WTC11 (cell line): ENCODE results near the gene TEDC2. TPM values are rescaled to one million over a fixed set of nuclear protein-coding genes. Genes with fewer than 3 reads are reported as not detected.

Experiments
- AFF4 ChIP-seq: sonication (generic); formaldehyde crosslinking; IDR thresholded peaks from 2 replicates; pipeline ENCODE4 v1.8.1; 2023; ENCODE audit warnings: mild to moderate bottlenecking, missing genetic modification reagents, borderline replicate concordance
- CDX4 ChIP-seq: fragments of 250-450 bp; sonication (Bioruptor Pico); IDR thresholded peaks from 2 replicates; pipeline ENCODE4 v1.9.0; 2021; ENCODE audit warnings: moderate library complexity, mild to moderate bottlenecking, inconsistent platforms, borderline replicate concordance
- CTCF ChIP-seq: fragments of 200-600 bp; IDR thresholded peaks from 2 replicates; pipeline ENCODE4 v1.8.0; 2022; ENCODE audit warnings: antibody characterized with exemption
- E2F1 ChIP-seq: sonication (generic); formaldehyde crosslinking; IDR thresholded peaks from 2 replicates; pipeline ENCODE4 v1.8.0; 2022; ENCODE audit warnings: mild to moderate bottlenecking, missing genetic modification reagents
- ETV6 ChIP-seq: sonication (generic); formaldehyde crosslinking; IDR thresholded peaks from 2 replicates; pipeline ENCODE4 v1.8.1; 2022; ENCODE audit warnings: mild to moderate bottlenecking, missing genetic modification reagents
- FOXP1 ChIP-seq: sonication (generic); formaldehyde crosslinking; IDR thresholded peaks from 2 replicates; pipeline ENCODE4 v1.8.0; 2022; ENCODE audit warnings: missing genetic modification reagents, mild to moderate bottlenecking, moderate library complexity, borderline replicate concordance
- GABPB1 ChIP-seq: sonication (generic); formaldehyde crosslinking; IDR thresholded peaks from 2 replicates; pipeline ENCODE4 v1.8.1; 2023; ENCODE audit warnings: mild to moderate bottlenecking, missing genetic modification reagents
- GTF2I ChIP-seq: fragments of 250-450 bp; sonication (Bioruptor Pico); conservative IDR thresholded peaks from 2 replicates; pipeline ENCODE4 v1.4.0; 2021; ENCODE audit warnings: mild to moderate bottlenecking
- HMGA2 ChIP-seq: fragments of 250-450 bp; sonication (Bioruptor Pico); IDR thresholded peaks from 2 replicates; pipeline ENCODE4 v1.4.0; 2021; ENCODE audit warnings: mild to moderate bottlenecking, moderate library complexity
- IRF2 ChIP-seq: sonication (generic); formaldehyde crosslinking; IDR thresholded peaks from 2 replicates; pipeline ENCODE4 v1.8.0; 2022; ENCODE audit warnings: low read depth, missing genetic modification reagents, borderline replicate concordance
- MXD4 ChIP-seq: fragments of 250-450 bp; sonication (Bioruptor Pico); IDR thresholded peaks from 2 replicates; pipeline ENCODE4 v1.8.0; 2021; ENCODE audit warnings: mild to moderate bottlenecking, moderate library complexity, borderline replicate concordance
- MYBL2 ChIP-seq: sonication (generic); formaldehyde crosslinking; IDR thresholded peaks from 2 replicates; pipeline ENCODE4 v1.8.1; 2023; ENCODE audit warnings: mild to moderate bottlenecking, moderate library complexity, missing genetic modification reagents
- NR2C2 ChIP-seq: sonication (generic); formaldehyde crosslinking; IDR thresholded peaks from 2 replicates; pipeline ENCODE4 v1.8.0; 2022; ENCODE audit warnings: mild to moderate bottlenecking, missing genetic modification reagents
- OVOL2 ChIP-seq: fragments of 250-450 bp; sonication (Bioruptor Pico); IDR thresholded peaks from 2 replicates; pipeline ENCODE4 v1.9.0; 2021; ENCODE audit warnings: mild to moderate bottlenecking, borderline replicate concordance
- SMAD4 ChIP-seq: sonication (generic); formaldehyde crosslinking; IDR thresholded peaks from 2 replicates; pipeline ENCODE4 v1.8.0; 2022; ENCODE audit warnings: mild to moderate bottlenecking, missing genetic modification reagents
- TEAD4 ChIP-seq: sonication (generic); formaldehyde crosslinking; IDR thresholded peaks from 2 replicates; pipeline ENCODE4 v1.8.0; 2022; ENCODE audit warnings: mild to moderate bottlenecking, missing genetic modification reagents
- TP53 ChIP-seq: sonication (generic); formaldehyde crosslinking; IDR thresholded peaks from 2 replicates; pipeline ENCODE4 v1.8.1; 2023; ENCODE audit warnings: mild to moderate bottlenecking, missing genetic modification reagents
- ZNF219 ChIP-seq: sonication (generic); formaldehyde crosslinking; IDR thresholded peaks from 2 replicates; pipeline ENCODE4 v1.8.0; 2023; ENCODE audit warnings: missing genetic modification reagents, mild to moderate bottlenecking, borderline replicate concordance
- ZNF317 ChIP-seq: sonication (generic); formaldehyde crosslinking; IDR thresholded peaks from 2 replicates; pipeline ENCODE4 v1.8.1; 2023; ENCODE audit warnings: low read depth, mild to moderate bottlenecking, moderate library complexity, missing genetic modification reagents, borderline replicate concordance
- ZNF416 ChIP-seq: fragments of 250-450 bp; sonication (Bioruptor Pico); IDR thresholded peaks from 2 replicates; pipeline ENCODE4 v1.9.0; 2021; ENCODE audit warnings: mild to moderate bottlenecking, inconsistent platforms
- ZNF425 ChIP-seq: fragments of 250-450 bp; sonication (Bioruptor Pico); conservative IDR thresholded peaks from 2 replicates; pipeline ENCODE4 v1.9.0; 2021; ENCODE audit warnings: mild to moderate bottlenecking
- total RNA-seq: library from RNA; stranded (reverse); gene quantifications from 3 replicates; pipeline ENCODE4 v1.2.3, GENCODE V29; 2021
- TF ChIP-seq, protein P1 (sequence below): sonication (generic); formaldehyde crosslinking; IDR thresholded peaks from 2 replicates; pipeline ENCODE4 v1.8.1; 2022; ENCODE audit warnings: low read depth, mild to moderate bottlenecking, moderate library complexity, missing genetic modification reagents, borderline replicate concordance
- TF ChIP-seq, protein P2 (sequence below): sonication (generic); formaldehyde crosslinking; IDR thresholded peaks from 2 replicates; pipeline ENCODE4 v1.8.1; 2022; ENCODE audit warnings: missing genetic modification reagents, borderline replicate concordance
- TF ChIP-seq, protein P3 (sequence below): sonication (generic); formaldehyde crosslinking; IDR thresholded peaks from 2 replicates; pipeline ENCODE4 v1.8.1; 2023; ENCODE audit warnings: mild to moderate bottlenecking, missing genetic modification reagents, moderate library complexity

Gene TEDC2
- total RNA-seq, 1 experiment from 2014 or later, result 61.6 TPM

DNA sequence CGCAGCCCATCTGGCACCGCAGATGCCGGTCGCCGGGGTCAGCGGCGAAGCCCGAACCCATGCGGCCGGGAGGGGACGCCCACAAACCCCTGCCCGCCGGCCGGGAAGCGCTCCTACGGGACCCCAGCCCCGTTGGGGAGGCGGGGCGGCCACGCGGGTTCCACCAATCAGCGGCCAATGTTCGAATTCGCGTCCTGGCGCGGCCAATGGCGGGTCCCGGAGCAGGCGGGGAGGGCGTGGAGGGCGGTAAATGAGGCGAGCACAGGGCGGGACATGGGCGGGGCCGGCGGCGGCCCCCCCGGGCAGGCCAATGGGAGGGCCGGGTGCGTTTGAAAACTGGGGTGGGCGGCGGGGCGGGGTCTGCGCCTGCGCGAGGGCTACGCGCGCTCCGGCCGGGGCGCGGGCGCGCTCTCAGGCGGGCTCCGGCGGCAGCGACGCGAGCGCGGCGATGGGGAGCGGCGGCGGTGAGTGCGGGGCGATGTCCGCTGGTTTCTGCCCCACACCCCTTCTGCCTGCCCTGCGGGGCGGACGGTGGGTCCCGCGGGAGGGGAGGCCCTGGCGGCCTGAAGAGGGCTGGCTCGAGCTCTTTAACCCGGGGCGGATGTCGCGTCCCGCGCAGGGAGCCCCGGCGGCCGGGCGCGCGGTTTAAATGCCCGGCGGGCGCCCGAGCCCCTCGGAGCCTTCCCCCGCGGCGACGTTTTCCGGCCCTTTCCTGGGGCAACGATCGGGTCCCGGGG lies 30.7 kb upstream of the TEDC2 start, which contains the start of gene CCNF (continued):
- TF ChIP-seq, protein P1, sequence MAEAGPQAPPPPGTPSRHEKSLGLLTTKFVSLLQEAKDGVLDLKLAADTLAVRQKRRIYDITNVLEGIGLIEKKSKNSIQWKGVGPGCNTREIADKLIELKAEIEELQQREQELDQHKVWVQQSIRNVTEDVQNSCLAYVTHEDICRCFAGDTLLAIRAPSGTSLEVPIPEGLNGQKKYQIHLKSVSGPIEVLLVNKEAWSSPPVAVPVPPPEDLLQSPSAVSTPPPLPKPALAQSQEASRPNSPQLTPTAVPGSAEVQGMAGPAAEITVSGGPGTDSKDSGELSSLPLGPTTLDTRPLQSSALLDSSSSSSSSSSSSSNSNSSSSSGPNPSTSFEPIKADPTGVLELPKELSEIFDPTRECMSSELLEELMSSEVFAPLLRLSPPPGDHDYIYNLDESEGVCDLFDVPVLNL (CRISPR knock-in tag), result 0 out of 2 replicates have a peak, but pooled peaks have one; percentile 31
- TF ChIP-seq AFF4 (CRISPR knock-in tag) (no peak; the same call in 1 of the 2 replicates), TEAD4 (CRISPR knock-in tag) (0 out of 2 replicates have a peak, but pooled peaks have one; percentile 27), ETV6 (CRISPR knock-in tag) (peak; percentile 88; the same call in 1 of the 2 replicates), TP53 (CRISPR knock-in tag) (peak; percentile 76; the same call in 1 of the 2 replicates), ZNF317 (CRISPR knock-in tag) (0 out of 2 replicates have a peak, but pooled peaks have one; percentile 66), IRF2 (CRISPR knock-in tag) (no peak), CDX4 (CRISPR knock-in tag) (no peak), ZNF416 (CRISPR knock-in tag) (no peak), CTCF (no peak), E2F1 (CRISPR knock-in tag) (peak; percentile 68), MYBL2 (CRISPR knock-in tag) (peak; percentile 99), FOXP1 (CRISPR knock-in tag) (peak; percentile 92), OVOL2 (CRISPR knock-in tag) (no peak), SMAD4 (peak; percentile 90), NR2C2 (CRISPR knock-in tag) (peak; percentile 67; the same call in 1 of the 2 replicates), MXD4 (CRISPR knock-in tag) (no peak), HMGA2 (CRISPR knock-in tag) (no peak), ZNF219 (CRISPR knock-in tag) (0 out of 2 replicates have a peak, but pooled peaks have one; percentile 41), ZNF425 (no peak), GTF2I (CRISPR knock-in tag) (no peak), GABPB1 (CRISPR knock-in tag) (no peak)
- TF ChIP-seq, protein P2, sequence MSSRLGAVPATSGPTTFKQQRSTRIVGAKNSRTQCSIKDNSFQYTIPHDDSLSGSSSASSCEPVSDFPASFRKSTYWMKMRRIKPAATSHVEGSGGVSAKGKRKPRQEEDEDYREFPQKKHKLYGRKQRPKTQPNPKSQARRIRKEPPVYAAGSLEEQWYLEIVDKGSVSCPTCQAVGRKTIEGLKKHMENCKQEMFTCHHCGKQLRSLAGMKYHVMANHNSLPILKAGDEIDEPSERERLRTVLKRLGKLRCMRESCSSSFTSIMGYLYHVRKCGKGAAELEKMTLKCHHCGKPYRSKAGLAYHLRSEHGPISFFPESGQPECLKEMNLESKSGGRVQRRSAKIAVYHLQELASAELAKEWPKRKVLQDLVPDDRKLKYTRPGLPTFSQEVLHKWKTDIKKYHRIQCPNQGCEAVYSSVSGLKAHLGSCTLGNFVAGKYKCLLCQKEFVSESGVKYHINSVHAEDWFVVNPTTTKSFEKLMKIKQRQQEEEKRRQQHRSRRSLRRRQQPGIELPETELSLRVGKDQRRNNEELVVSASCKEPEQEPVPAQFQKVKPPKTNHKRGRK, result no peak
- TF ChIP-seq, protein P3, sequence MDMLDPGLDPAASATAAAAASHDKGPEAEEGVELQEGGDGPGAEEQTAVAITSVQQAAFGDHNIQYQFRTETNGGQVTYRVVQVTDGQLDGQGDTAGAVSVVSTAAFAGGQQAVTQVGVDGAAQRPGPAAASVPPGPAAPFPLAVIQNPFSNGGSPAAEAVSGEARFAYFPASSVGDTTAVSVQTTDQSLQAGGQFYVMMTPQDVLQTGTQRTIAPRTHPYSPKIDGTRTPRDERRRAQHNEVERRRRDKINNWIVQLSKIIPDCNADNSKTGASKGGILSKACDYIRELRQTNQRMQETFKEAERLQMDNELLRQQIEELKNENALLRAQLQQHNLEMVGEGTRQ (CRISPR knock-in tag), result no peak
